Posterior vena cava (tissue), 2 donors: ENCODE data around the gene TDRD1. TPM values are rescaled to one million over a fixed set of nuclear protein-coding genes. Genes with fewer than 3 reads are reported as not detected.

ENCODE experiments used
- DNase-seq: peaks from one replicate; pipeline ENCODE4 v3.0.0-alpha.2; 2020; ENCODE audit warnings: low spot score
- intact Hi-C, 2 donors: fragments of 100-400 bp; cut with DNase I; formaldehyde crosslinking; loops; one replicate each; pipeline versions ENCODE4 v1.14.1 to v1.14.2; 2022 to 2023
- total RNA-seq, 2 donors: library from RNA; stranded (reverse); fragmentation: NEBNext Ultra II Directional; extraction: Animal tissue kit (Norgen Biotek cat#: 25700); gene quantifications; one replicate each; pipeline ENCODE4 v1.2.1, GENCODE V29; 2021
- donor health status: DM: yes; HTN: yes; CAD: no.
- donor health status: DM: yes; HTN: yes; CAD: no.

TDRD1 gene
- total RNA-seq, 2 donors from 2014 or later = 0.48 to 0.69 TPM

DNA sequence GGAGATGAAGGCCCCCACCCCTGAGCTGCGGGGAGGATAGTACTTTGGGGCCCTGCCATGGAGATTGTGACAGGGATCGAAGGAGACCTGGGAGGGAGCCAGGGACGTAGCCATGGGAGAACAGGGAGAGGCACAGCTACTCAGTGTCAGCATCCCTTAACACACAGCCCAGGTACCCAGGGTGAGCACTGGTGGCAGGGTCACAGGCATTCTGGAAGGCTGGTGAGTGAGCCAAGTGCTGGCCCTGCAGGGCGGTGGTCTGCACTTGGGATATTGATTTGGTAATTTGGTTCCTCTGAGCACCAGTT lies 99.7 kb downstream of the TDRD1 start:
- intact Hi-C loops = loop anchor here in 1 of 2 donors (2.0 kb wide), 1 partner anchor 34 kb away; no protein-coding TSS in a partner anchor
- DNase-seq = peak; percentile 49

DNA sequence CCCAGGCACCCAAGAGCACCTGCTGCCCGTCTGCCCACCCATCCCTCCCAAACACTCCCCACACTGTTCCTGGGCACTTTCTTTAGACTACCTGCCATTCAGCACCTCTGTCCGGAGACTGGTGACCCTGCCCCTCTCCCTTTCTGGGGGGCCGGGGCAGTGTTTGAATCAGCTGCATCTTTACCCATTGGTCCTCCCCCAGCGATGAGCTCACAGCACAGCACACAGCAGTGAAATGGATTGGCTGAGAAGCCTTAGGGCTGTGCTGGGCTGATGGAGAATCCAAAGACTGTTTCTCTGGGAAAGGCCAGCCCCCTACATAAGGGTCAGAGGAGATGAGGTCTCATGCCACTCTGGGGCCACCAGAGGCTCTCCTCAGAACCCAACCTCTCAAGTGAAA lies 100.1 kb downstream of the TDRD1 start:
- intact Hi-C loops = loop anchor here in 1 of 2 donors (2.0 kb wide), 1 partner anchor 34 kb away; no protein-coding TSS in a partner anchor
- peak; percentile 58 for DNase-seq

DNA sequence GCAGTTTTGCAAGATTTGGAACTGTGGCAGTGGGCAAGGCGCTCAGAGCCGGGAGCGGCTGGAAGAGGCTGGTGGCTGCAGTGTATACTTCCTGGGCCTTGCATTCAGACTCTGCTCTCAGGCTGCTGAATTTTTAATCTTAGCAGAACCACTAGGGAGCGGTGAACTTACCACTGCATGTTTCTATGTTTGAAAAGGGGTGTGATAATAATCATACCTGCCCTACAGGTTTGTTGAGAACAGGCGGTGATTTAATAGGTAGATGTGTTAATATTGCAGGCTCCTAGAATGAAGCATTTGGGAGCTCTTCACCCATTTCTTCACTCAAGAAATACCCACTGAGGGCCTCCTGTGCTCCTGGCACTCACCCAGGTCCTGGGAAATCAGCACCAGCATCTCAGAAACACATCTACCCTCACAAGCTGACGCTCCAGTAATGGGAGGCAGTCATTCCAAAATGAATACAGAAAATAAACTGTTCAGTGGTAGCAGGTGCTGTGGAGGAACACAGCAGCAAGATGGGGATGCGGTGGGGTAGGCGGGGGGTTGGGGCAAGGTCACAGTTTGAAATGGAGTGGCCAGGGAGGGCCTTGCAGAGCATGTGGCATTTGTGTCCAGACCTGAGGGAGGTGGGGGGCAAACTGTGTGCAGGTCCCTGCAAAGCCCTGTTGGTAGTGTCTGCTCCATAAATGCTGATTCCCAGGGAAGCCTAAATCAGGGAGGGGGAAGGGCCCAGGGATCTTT lies 100.9 kb downstream of the TDRD1 start:
- peak; percentile 29 for DNase-seq

DNA sequence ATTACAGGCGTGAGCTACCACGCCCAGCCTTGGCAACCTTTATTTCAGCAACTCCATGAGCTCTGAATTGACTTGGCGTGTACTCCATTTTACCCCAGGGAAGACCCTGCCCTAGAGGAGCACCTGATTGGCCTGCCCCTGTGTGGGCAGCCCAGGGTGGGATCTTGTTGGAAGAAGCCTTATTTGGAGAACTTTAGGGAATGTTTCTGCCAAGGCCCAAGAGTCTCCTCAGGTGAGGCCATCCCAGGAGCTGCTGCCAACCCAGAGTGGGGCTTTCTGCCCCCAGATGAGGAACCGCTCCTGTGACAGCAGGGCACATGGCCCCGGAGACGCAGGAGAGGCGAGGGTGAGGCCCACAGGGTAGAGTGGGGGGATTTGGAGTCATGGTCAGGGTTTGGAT lies 101.9 kb downstream of the TDRD1 start:
- DNase-seq = peak; percentile 54
- intact Hi-C loops = no loop called here

More for the DNA sequence above, 100.9 kb downstream of the TDRD1 start:
- intact Hi-C loops = loop anchor here in 1 of 2 donors (2.0 kb wide), 1 partner anchor 35 kb away; no protein-coding TSS in a partner anchor

DNA sequence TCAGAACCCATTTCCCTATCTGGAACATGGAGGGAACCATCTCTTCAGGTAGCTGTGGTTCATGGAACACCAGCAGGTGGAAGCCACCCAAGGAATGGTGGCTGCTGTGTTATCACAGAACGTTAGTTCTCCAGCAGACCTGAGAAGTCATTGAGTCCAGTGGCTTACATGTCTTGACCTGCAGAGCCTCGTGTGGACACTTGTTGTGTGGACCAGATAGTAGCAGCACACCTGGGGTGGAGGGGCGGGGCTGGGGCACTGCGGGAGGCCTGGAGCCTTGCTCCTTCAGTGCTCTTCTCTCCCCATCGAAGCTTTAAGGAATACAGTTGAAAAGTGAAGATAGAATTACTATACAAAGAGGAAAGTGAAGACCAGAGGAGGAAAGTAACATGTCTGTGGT lies 102.3 kb downstream of the TDRD1 start:
- peak; percentile 54 for DNase-seq
- intact Hi-C loops = no loop called here

Other genes with a start within 250 kb of the TDRD1 start
- under 1 TPM; 0.14 to 0.32 TPM for gene ADRB1, start 135.5 kb upstream of the TDRD1 start, total RNA-seq
- gene CCDC186, start 5.2 kb upstream of the TDRD1 start, total RNA-seq = 10 to 100 TPM; 17.7 to 18.2 TPM
- not detected for gene VWA2, start 59.9 kb downstream of the TDRD1 start, total RNA-seq
- gene AFAP1L2, start 225.1 kb downstream of the TDRD1 start, total RNA-seq = 1 to 10 TPM; 4.5 to 7.9 TPM